ENCODE data around the gene EHD4.

Gene EHD4

DNA sequence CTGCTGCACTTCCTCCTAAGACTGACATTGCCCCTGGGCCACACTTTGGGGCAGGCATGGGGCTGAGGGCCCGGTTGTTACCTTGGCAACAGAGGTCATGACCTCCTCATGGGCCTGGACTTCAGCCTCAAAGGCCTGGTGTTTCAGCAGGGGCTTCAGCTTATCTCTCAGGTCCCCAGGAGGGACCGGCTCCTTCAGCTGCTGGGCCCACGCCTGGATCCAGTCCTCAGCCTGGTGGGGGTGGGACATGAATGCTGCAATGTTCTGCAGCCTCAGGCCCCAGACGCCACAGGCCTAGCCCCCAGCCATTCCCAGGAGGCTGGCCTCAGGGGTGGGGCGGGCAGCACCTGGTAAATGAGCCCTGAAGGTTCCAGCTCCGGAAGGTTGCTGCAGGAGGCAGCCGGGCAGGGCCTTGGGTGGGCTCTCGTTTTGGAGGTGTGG lies 106.1 kb downstream of the EHD4 start:
- H4K20me1 ChIP-seq (ENCODE audit: insufficient read depth, low read length): no peaks in the 10 kb centered on the region
- H3K27ac ChIP-seq (ENCODE audit: low read length): no peak overlapping the region
- no peak overlapping the region for H3K9ac ChIP-seq (ENCODE audit: low read length)
- no peaks in the 10 kb centered on the region for H3K36me3 ChIP-seq (replicated peaks; ENCODE audit: insufficient read depth, low read length)
- H3K27me3 ChIP-seq (replicated peaks; ENCODE audit: insufficient read depth, low read length): peaks cover 89% of the 10 kb centered on the region
- no peaks in the 10 kb centered on the region for H3K4me1 ChIP-seq (ENCODE audit: low read length)
- H3K79me2 ChIP-seq (ENCODE audit: low read length): no peaks in the 10 kb centered on the region
- no peak overlapping the region for H3K4me3 ChIP-seq (ENCODE audit: low read length)
- H2AFZ ChIP-seq (ENCODE audit: low read length): no peak overlapping the region
- no peaks in the 10 kb centered on the region for H3F3A ChIP-seq (ENCODE audit: insufficient read depth, low read length)
- no peaks in the 10 kb centered on the region for H3K9me3 ChIP-seq (replicated peaks; ENCODE audit: insufficient read depth, low read length)
- H3K9me2 ChIP-seq (replicated peaks; ENCODE audit: insufficient read depth, low read length): no peaks in the 10 kb centered on the region
- DNase-seq: no peak
- TF ChIP-seq, protein P1, sequence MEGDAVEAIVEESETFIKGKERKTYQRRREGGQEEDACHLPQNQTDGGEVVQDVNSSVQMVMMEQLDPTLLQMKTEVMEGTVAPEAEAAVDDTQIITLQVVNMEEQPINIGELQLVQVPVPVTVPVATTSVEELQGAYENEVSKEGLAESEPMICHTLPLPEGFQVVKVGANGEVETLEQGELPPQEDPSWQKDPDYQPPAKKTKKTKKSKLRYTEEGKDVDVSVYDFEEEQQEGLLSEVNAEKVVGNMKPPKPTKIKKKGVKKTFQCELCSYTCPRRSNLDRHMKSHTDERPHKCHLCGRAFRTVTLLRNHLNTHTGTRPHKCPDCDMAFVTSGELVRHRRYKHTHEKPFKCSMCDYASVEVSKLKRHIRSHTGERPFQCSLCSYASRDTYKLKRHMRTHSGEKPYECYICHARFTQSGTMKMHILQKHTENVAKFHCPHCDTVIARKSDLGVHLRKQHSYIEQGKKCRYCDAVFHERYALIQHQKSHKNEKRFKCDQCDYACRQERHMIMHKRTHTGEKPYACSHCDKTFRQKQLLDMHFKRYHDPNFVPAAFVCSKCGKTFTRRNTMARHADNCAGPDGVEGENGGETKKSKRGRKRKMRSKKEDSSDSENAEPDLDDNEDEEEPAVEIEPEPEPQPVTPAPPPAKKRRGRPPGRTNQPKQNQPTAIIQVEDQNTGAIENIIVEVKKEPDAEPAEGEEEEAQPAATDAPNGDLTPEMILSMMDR (IDR thresholded peaks at IDR 0.05; ENCODE audit: low read length): no peak
- TF ChIP-seq EZH2 (optimal IDR thresholded peaks at IDR 0.05; ENCODE audit: low read depth, low read length) (no peak), EZH2phosphoT487 (IDR thresholded peaks at IDR 0.05; ENCODE audit: low read length) (no peak)
- H3K4me2 ChIP-seq (ENCODE audit: low read depth, low read length): no peak overlapping the region

DNA sequence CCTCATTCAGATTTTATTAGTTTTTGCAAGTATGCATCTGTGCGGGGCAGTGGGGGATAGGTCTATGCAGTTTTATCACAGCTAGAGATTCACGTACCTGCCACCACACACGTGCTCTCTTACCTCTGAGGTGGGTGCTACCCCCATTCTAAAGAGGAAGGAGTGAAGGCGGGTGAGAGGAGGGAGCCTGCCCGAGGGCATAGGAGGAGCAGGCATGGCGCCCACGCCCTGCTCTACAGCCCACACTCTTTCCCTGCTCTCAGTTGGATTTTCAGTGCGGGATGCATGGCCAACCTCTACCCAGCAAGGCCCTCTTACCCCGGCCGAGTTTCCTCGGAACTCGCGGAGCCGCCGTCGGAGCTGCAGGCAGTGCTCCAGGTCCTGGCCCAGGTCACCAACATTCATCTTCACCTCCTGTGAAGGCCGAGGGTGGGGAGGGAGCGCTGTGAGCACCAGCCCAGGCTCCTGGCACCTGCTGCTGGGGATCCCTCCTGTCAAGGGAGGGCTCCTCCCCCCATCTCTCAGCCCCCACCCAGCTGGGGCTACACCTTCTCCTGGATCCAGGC lies 106.8 kb downstream of the EHD4 start:
- no peaks in the 10 kb centered on the region for H3F3A ChIP-seq (ENCODE audit: insufficient read depth, low read length)
- TF ChIP-seq, protein P1 (IDR thresholded peaks at IDR 0.05; ENCODE audit: low read length): no peak
- TF ChIP-seq EZH2 (optimal IDR thresholded peaks at IDR 0.05; ENCODE audit: low read depth, low read length): no peak
- TF ChIP-seq EZH2phosphoT487 (IDR thresholded peaks at IDR 0.05; ENCODE audit: low read length): no peak
- no peak overlapping the region for H3K4me2 ChIP-seq (ENCODE audit: low read depth, low read length)
- H3K27ac ChIP-seq (ENCODE audit: low read length): no peak overlapping the region
- no peaks in the 10 kb centered on the region for H3K36me3 ChIP-seq (replicated peaks; ENCODE audit: insufficient read depth, low read length)
- no peaks in the 10 kb centered on the region for H3K79me2 ChIP-seq (ENCODE audit: low read length)
- H4K20me1 ChIP-seq (ENCODE audit: insufficient read depth, low read length): no peaks in the 10 kb centered on the region
- no peak overlapping the region for H3K4me3 ChIP-seq (ENCODE audit: low read length)
- H3K4me1 ChIP-seq (ENCODE audit: low read length): no peaks in the 10 kb centered on the region
- H3K9me2 ChIP-seq (replicated peaks; ENCODE audit: insufficient read depth, low read length): no peaks in the 10 kb centered on the region
- H3K9ac ChIP-seq (ENCODE audit: low read length): no peak overlapping the region
- DNase-seq: no peak
- no peak overlapping the region for H2AFZ ChIP-seq (ENCODE audit: low read length)
- peaks cover 82% of the 10 kb centered on the region for H3K27me3 ChIP-seq (replicated peaks; ENCODE audit: insufficient read depth, low read length)
- H3K9me3 ChIP-seq (replicated peaks; ENCODE audit: insufficient read depth, low read length): no peaks in the 10 kb centered on the region

DNA sequence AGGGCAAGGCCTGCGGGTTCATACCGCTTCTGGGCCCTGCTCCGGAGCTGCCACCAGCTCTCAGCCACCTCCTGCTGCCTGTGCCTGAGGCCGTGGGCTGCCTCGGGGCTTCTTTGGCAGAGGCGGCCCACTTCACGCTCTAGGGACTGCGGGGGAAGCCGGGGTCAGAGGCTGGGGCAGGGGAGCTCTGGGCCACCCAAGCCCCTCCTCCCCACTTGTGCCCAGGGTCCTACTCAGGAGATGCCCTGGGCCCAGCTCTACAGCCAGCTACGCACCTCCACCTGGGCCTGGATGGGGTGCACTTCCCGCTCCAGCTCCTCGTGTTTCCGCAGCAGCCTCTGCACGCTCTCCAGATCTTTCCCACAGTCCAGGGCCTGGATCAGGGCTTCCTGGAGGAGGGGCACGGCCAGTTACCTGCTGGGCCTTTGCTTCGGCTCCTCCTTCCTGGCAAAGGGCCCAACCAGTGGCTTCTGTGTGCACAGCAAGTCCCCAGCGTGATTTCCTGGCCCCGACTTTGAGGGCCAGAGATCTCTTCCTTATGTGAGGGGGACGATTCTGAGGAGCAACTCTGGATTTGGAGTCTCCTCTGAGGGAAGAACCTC lies 109.7 kb downstream of the EHD4 start:
- Histone ChIP-seq H3K4me3 (ENCODE audit: low read length) (no peak overlapping the region), H3K9me2 (replicated peaks; ENCODE audit: insufficient read depth, low read length) (no peaks in the 10 kb centered on the region), H4K20me1 (ENCODE audit: insufficient read depth, low read length) (no peaks in the 10 kb centered on the region), H2AFZ (ENCODE audit: low read length) (no peak overlapping the region), H3K79me2 (ENCODE audit: low read length) (no peaks in the 10 kb centered on the region), H3K9me3 (replicated peaks; ENCODE audit: insufficient read depth, low read length) (no peaks in the 10 kb centered on the region), H3K4me2 (ENCODE audit: low read depth, low read length) (no peak overlapping the region), H3K36me3 (replicated peaks; ENCODE audit: insufficient read depth, low read length) (no peaks in the 10 kb centered on the region), H3K4me1 (ENCODE audit: low read length) (no peaks in the 10 kb centered on the region), H3K27me3 (replicated peaks; ENCODE audit: insufficient read depth, low read length) (peaks cover 54% of the 10 kb centered on the region), H3K27ac (ENCODE audit: low read length) (no peak overlapping the region), H3K9ac (ENCODE audit: low read length) (no peak overlapping the region), H3F3A (ENCODE audit: insufficient read depth, low read length) (no peaks in the 10 kb centered on the region)
- no peak for DNase-seq
- TF ChIP-seq EZH2phosphoT487 (IDR thresholded peaks at IDR 0.05; ENCODE audit: low read length) (no peak), EZH2 (optimal IDR thresholded peaks at IDR 0.05; ENCODE audit: low read depth, low read length) (no peak)
- TF ChIP-seq, protein P1 (IDR thresholded peaks at IDR 0.05; ENCODE audit: low read length): no peak

All from MM.1S (cell line).